Thyroid gland (tissue), 4 donors: ENCODE data around the gene MERTK. TPM values are rescaled to one million over a fixed set of nuclear protein-coding genes. Genes with fewer than 3 reads are reported as not detected.
"Not testable (repeated sequence)": the region's sequence is repeated elsewhere in the genome, so short reads cannot be mapped to it uniquely, and the experiment has no call there.

Experiments
- DNase-seq, 2 donors: peaks; one replicate each; pipeline ENCODE4 v3.0.0-alpha.2; 2019
- H3K27ac ChIP-seq, 3 donors: fragments of 200-600 bp; sonication (generic); 1 replicate in 2 of 3; 2 replicates in 1 of 3; pipeline ENCODE4 v1.5.1; 2016 to 2019; ENCODE audit warnings: mild to moderate bottlenecking in 1 of 3, moderate library complexity in 1 of 3
- H3K27me3 ChIP-seq: fragments of 200-600 bp; sonication (generic); one replicate; pipeline ENCODE4 v1.5.1; 2019
- H3K36me3 ChIP-seq, 2 donors: fragments of 200-600 bp; sonication (generic); one replicate each; pipeline ENCODE4 v1.5.1; 2016 to 2019
- H3K4me1 ChIP-seq, 2 donors: fragments of 200-600 bp; sonication (generic); one replicate each; pipeline ENCODE4 v1.5.1; 2017 to 2019
- H3K4me3 ChIP-seq, 3 donors: fragments of 200-600 bp; sonication (generic); replicated peaks in 1 of 3; 1 replicate in 2 of 3; 2 replicates in 1 of 3; pipeline ENCODE4 v1.5.1; 2016; ENCODE audit warnings: mild to moderate bottlenecking in 1 of 3
- H3K9me3 ChIP-seq: fragments of 200-600 bp; sonication (generic); one replicate; pipeline ENCODE4 v1.5.1; 2017
- POLR2A ChIP-seq, 2 donors: fragments of 450-650 bp; IDR thresholded peaks; one replicate each; pipeline ENCODE4 v1.6.1; 2017; ENCODE audit warnings: antibody characterized with exemption in 2 of 2, mild to moderate bottlenecking in 2 of 2, moderate library complexity in 1 of 2
- WGBS, 2 donors: methylation state at CpG; one replicate each; pipeline ENCODE4 v1.1.5; 2017; 5-methylcytosine and 5-hydroxymethylcytosine counted together
- intact Hi-C: fragments of 100-400 bp; cut with DNase I; formaldehyde crosslinking; loops from one replicate; pipeline ENCODE4 v1.15.1; 2023
- total RNA-seq, 4 donors: library from RNA; depleted of rRNA; stranded (reverse); fragments of >200 nt; gene quantifications; one replicate each; pipeline ENCODE4 v1.2.3, GENCODE V29; 2016
- TF ChIP-seq, protein P1 (sequence below), 6 experiments: fragments of 200-600 bp in 3 of 6; fragments of 450-650 bp in 3 of 6; sonication (generic) in 3 of 6; IDR thresholded peaks; one replicate each; pipeline ENCODE4 v1.5.1; 2016 to 2019; ENCODE audit warnings: antibody characterized with exemption in 6 of 6, mild to moderate bottlenecking in 2 of 6, inconsistent platforms in 1 of 6, moderate library complexity in 1 of 6

The MERTK gene
- total RNA-seq, 4 donors from 2014 or later: 23.5 to 36.7 (median 32.9) TPM

DNA sequence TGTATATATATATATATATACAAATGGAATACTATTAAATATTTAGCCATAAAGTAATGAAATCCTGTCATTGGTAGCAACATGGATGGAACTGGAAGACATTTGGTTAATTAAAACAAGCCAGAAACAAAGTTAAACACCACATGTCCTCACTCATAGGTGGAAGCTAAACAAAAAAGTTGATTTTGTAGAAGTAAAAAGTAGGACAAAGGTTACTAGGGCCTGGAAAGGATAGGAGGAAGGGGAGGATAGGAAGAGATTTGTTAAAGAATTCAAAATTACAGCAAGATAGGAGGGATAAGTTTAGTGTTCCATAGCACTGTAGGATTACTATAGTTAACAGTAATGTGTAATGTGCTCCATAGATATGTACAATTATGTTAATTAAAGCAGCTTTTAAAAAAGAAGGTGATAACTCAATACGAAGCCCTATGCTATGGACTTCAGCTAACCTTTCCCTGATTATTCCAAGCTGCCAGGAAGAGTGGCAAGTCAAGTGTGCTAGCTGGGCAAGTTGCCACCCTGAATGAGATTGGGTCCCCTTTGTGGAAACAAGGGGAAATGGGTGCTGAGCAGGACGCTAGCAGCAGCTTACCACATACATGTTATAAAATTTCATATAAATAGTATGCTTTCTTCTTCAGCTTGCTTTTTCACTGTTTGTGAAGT, 12.3 kb downstream of the MERTK start:
- Histone ChIP-seq H3K4me1 (peaks cover 59 to 69% of the 10 kb centered on the region in 2 donors), H3K4me3 (no peak overlapping the region), H3K9me3 (no peaks in the 10 kb centered on the region), H3K27me3 (no peaks in the 10 kb centered on the region), H3K36me3 (no peaks in the 10 kb centered on the region), H3K27ac (peak overlapping the region; percentile 71 to 78 (median 75))
- peak; percentile 78 for DNase-seq
- intact Hi-C loops: no loop called here
- TF ChIP-seq, protein P1, sequence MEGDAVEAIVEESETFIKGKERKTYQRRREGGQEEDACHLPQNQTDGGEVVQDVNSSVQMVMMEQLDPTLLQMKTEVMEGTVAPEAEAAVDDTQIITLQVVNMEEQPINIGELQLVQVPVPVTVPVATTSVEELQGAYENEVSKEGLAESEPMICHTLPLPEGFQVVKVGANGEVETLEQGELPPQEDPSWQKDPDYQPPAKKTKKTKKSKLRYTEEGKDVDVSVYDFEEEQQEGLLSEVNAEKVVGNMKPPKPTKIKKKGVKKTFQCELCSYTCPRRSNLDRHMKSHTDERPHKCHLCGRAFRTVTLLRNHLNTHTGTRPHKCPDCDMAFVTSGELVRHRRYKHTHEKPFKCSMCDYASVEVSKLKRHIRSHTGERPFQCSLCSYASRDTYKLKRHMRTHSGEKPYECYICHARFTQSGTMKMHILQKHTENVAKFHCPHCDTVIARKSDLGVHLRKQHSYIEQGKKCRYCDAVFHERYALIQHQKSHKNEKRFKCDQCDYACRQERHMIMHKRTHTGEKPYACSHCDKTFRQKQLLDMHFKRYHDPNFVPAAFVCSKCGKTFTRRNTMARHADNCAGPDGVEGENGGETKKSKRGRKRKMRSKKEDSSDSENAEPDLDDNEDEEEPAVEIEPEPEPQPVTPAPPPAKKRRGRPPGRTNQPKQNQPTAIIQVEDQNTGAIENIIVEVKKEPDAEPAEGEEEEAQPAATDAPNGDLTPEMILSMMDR (IDR thresholded peaks at IDR 0.05): no peak
- no peak for TF ChIP-seq POLR2A (IDR thresholded peaks at IDR 0.05)
- 42 to 55% methylated on average over 2 of the region's 2 CpGs for WGBS, 2 donors

DNA sequence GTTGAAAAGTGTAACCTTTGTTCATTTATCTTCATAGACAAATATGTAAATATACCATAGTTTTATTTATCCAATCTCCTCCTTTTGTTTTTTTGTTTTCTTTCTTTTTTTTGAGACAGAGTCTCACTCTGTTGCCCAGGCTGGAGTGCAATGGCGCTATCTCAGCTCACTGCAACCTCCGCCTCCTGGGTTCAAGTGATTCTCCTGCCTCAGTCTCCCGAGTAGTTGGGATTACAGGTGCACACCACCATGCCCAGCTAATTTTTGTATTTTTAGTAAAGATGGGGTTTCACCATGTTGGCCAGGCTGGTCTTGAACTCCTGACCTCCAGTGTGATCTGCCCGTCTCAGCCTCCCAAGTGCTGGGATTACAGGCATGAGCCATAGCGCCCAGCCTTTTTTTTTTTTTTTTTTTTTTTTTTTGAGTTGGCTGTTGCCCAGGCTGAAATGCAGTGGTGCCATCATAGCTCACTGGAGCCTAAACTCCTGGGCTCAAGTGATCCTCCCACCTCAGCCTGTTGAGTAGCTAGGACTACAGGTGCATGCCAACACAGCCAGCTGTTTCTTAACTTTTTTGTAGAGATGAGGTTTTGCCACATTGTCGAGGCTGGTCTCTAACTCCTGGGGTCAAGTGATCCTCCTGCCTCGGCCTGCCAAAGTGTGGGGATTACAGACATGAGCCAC, 13.0 kb downstream of the MERTK start:
- H3K27me3 ChIP-seq, H3K36me3 ChIP-seq, H3K4me3 ChIP-seq, H3K9me3 ChIP-seq, intact Hi-C loops: not testable (repeated sequence)
- H3K27ac ChIP-seq: peak overlapping the region; percentile 71 to 78 (median 75)
- peak; percentile 74 to 80 for DNase-seq
- WGBS, 2 donors: 62 to 71% methylated on average over 7 of the region's 7 CpGs
- H3K4me1 ChIP-seq: peaks cover 52 to 62% of the 10 kb centered on the region in 2 donors

DNA sequence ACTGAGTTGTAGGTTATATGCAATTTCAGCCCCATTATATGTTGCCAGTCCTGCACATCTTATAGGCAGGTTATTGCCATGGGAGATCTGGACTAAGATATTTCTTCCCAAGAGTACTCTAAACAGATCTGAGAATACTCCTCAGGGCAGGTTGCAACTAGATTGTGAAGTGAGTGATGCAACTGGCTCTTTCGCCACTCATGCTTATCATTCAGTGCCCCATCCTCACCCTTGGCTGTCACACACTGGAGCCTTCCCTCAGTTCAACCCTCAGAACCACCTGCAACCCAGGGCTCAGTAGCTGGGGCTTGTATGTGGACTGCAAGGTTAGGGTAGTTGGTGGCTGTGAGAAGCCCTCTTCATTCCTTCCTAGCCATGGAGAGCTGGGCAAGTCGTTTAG, 14.1 kb downstream of the MERTK start:
- Histone ChIP-seq H3K36me3 (peaks cover 0 to 8% of the 10 kb centered on the region in 2 donors), H3K27me3 (no peaks in the 10 kb centered on the region), H3K9me3 (no peaks in the 10 kb centered on the region), H3K4me1 (peaks cover 41 to 51% of the 10 kb centered on the region in 2 donors), H3K4me3 (no peak overlapping the region), H3K27ac (peak overlapping the region; percentile 17 to 51 (median 37))
- intact Hi-C loops: no loop called here
- peak in 1 of 2 donors; percentile 38 for DNase-seq
- TF ChIP-seq, protein P1 (IDR thresholded peaks at IDR 0.05): no peak
- no peak for TF ChIP-seq POLR2A (IDR thresholded peaks at IDR 0.05)
- 51 to 88% methylated on average over 2 of the region's 2 CpGs for WGBS, 2 donors

DNA sequence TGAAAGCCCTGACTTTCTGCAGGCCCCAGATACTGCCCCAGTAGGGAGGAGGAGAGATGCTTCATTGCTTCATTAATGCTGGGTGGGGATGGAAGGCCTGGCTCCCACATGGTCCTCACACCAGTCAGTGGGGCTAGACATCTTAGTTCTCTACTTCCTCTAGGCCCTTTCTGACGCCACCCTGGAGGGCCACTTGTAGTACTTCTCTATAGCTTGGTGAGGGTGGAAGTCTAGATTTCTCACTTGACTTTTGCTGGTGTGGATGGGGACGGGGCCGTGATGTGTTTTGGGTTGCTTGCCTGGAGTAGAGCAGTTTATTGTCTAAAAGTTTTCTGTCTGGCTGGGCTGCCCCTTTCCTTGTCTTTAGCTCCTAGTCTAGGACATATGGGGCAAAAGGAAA, 18.7 kb downstream of the MERTK start:
- Histone ChIP-seq H3K27ac (no peak overlapping the region), H3K36me3 (peaks cover 0 to 8% of the 10 kb centered on the region in 2 donors)
- 93% methylated on average over 3 of the region's 3 CpGs for WGBS, 2 donors

DNA sequence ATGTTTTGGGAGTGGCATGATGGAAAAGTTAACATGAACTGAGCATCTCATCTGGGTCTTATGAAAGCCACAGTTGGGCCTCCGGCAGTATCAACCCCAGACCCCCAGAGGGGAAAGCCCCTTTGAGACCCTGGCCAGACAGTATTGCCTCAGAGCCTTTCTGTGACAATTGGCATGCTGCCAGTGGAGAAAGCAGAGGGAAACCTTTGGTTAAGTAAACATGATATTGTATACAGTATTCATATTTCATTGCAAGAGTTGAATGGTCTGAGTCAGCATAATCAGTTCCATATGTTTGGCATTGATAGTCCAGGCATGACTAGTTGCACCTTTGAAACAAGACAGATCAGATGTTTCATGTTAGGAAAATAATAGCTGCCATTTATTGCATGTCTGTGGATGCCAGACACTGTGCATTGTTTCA, 20.0 kb downstream of the MERTK start:
- H3K4me3 ChIP-seq: no peak overlapping the region
- TF ChIP-seq, protein P1 (IDR thresholded peaks at IDR 0.05): no peak
- TF ChIP-seq POLR2A (IDR thresholded peaks at IDR 0.05): no peak
- whole genome bisulfite sequencing, 2 donors: 82 to 100% methylated on average over 1 of the region's 1 CpG
- H3K27ac ChIP-seq: no peak overlapping the region
- H3K4me1 ChIP-seq: peaks cover 0 to 4% of the 10 kb centered on the region in 2 donors
- peaks cover 0 to 8% of the 10 kb centered on the region in 2 donors for H3K36me3 ChIP-seq
- no peak for DNase-seq
- intact Hi-C loops: no loop called here
- H3K9me3 ChIP-seq: no peaks in the 10 kb centered on the region
- H3K27me3 ChIP-seq: no peaks in the 10 kb centered on the region

More for the DNA sequence above, 18.7 kb downstream of the MERTK start:
- Histone ChIP-seq H3K4me3 (no peak overlapping the region), H3K27me3 (no peaks in the 10 kb centered on the region), H3K9me3 (no peaks in the 10 kb centered on the region), H3K4me1 (peaks cover 2 to 10% of the 10 kb centered on the region in 2 donors)
- intact Hi-C loops: no loop called here
- TF ChIP-seq POLR2A (IDR thresholded peaks at IDR 0.05): no peak
- TF ChIP-seq, protein P1 (IDR thresholded peaks at IDR 0.05): no peak
- no peak for DNase-seq
